ENCODE data around the gene PAPPA2.
"Not testable (repeated sequence)": the region's sequence is repeated elsewhere in the genome, so short reads cannot be mapped to it uniquely, and the experiment has no call there.

PAPPA2 gene

DNA sequence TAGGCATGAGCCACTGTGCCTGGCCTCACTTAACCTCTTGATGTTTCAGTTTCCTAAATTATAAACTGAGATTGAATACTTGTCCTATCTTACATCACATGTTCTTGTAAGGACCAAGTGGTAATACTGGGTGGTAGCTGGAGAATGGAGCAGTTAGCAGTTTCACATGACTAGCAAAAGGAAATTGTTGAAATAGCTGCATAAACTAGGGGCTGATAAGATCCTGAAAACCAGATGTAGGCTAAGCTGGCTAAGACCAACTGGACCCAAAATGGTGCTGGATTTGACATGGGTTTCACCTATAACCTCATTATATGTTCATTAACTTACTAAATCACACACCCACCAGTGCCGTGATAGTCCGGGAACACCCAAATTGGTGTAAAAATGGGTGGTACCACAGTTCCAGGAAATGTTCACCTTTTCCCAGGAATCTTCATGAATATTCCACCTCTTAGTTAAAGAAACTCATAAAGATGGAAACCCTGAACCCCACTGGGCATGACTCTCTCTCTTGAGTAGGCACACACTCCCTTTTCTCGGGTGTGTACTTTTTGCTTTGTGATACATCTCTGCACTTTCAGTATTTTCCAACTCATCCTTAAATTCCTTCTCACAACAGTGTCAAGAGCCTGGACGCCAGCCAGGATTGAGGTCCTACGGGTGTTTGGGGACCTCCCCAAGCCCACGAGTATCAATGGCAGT, at the start of gene PAPPA2:
PAPPA2 (plus strand) TSS at position 502 of the 705 bp plus-strand sequence. CDS start 93,148 bp downstream, outside the sequence.
- DNase-seq (ENCODE audit: low spot score) = no peak

DNA sequence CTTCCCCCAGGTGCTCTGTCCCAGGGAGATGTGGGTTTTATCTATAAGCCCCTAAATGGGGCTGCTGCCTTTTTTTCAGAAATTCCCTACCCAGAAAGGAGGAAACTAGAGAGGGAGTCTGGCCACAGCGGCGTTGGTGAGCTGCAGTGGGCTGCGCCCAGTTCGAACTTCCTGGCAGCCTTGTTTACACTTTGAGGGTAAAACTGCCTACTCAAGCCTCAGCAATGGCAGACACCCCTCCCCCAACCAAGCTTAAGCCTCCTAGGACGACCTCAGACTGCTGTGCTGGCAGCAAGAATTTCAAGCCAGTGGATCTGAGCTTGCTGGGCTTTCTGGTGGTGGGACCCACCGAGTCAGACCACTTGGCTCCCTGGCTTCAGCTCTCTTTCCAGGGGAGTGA, 46.2 kb upstream of the PAPPA2 start:
- no peak for DNase-seq (ENCODE audit: low spot score)

DNA sequence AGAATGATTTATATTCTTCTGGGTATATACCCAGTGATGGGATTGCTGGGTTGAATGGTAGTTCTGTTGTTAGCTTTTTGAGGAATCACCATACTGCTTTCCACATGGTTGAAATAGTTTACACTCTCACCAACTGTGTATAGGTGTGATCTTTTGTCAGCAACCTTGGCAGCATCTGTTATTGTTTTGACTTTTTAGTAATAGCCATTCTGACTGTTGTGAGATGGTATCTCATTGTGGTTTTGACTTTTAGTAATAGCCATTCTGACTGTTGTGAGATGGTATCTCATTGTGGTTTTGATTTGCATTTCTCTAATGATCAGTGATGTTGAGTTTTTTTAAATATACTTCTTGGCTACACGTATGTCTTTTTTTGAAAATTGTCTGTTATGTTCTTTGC, 43.4 kb upstream of the PAPPA2 start:
- not testable (repeated sequence) for DNase-seq (ENCODE audit: low spot score)

- no peak for DNase-seq (ENCODE audit: low spot score)
These were observed 28.7 kb upstream of the PAPPA2 start for GRCh38 chr1:176434234-176434633.

- no peak for DNase-seq (ENCODE audit: low spot score)
These were observed 26.7 kb upstream of the PAPPA2 start for GRCh38 chr1:176436251-176436650.

DNA sequence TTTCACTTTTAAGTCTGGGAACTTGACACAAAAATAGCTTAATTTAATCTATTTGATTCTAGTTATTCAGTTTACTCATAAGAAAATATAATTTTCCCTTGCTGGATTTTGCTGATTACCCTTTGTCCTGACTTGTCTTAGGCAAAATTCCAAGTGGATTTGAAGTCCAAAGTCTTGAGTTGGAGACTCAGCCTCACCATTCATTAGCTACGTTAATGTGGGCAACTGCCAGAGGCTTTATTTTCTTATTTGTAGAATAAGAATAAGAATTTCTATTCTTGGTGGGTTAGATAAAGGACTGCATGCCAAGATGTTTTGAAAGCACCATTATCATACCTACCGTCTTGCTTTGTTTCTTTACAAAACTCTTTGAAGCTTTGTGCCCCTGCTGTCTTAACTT, 22.8 kb upstream of the PAPPA2 start:
- DNase-seq (ENCODE audit: low spot score) = no peak

DNA sequence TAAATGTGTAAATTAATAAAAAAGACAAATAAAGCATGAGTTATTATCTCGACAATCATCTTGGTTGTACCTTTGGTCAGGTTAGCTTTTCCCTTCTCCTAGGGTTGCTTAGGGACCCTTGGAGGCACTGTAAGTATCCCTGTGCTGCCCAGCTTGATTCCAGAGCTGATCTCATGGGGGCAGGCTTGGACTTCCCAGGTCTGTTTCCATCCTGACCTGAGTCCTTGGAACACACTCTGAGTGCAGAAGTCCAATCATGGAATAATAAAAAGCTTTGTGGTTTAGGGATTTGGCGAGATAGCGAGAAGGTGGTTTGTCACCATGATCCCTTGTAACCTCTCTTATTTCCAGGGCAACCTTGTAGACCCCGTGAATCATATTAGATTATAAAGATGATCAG, 18.7 kb upstream of the PAPPA2 start:
- no peak for DNase-seq (ENCODE audit: low spot score)

DNA sequence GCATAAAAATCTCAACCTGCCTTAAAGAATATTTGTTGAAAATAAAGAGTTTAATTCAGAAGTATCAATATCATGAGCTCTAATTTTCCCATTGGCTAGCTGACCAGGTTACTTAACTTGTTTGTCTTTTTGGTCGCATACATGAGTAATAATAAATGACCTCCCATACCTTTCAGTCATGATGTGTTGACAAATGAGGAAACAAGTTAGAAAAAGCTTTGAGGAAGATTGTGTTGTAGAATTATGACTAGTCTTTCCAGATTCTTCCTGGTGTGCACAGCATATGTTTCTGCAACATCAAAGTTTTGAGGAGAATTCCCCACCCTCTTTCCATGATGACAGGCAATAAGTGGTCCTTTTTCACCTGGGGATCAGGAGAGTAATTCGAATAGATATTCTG, 17.6 kb upstream of the PAPPA2 start:
- no peak for DNase-seq (ENCODE audit: low spot score)

GRCh38 chr1:176448340-176448739, 14.6 kb upstream of the PAPPA2 start:
- no peak for DNase-seq (ENCODE audit: low spot score)

GRCh38 chr1:176450526-176450925, 12.4 kb upstream of the PAPPA2 start:
- DNase-seq (ENCODE audit: low spot score) = no peak

DNA sequence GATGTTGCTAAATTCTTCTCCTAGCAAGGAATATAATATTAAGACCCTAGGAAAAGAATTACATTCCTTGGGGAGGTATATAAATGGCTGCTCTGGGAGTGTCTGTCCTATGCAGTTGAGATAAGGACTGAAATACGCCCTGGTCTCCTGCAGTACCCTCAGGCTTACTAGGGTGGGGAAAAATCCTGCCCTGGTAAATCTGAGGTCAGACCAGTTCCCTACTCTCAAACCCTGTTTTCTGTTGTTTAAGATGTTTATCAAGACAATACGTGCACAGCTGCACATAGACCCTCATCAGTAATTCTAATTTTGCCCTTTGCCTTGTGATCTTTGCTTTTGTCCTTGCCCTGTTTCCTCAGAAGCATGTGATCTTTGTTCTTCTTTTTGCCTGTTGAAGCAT, 11.2 kb upstream of the PAPPA2 start:
- not testable (repeated sequence) for DNase-seq (ENCODE audit: low spot score)

GRCh38 chr1:176456795-176457194, 6.2 kb upstream of the PAPPA2 start:
- DNase-seq (ENCODE audit: low spot score) = no peak

- DNase-seq (ENCODE audit: low spot score) = no peak
These were observed 2.2 kb upstream of the PAPPA2 start for GRCh38 chr1:176460544-176461336.

DNA sequence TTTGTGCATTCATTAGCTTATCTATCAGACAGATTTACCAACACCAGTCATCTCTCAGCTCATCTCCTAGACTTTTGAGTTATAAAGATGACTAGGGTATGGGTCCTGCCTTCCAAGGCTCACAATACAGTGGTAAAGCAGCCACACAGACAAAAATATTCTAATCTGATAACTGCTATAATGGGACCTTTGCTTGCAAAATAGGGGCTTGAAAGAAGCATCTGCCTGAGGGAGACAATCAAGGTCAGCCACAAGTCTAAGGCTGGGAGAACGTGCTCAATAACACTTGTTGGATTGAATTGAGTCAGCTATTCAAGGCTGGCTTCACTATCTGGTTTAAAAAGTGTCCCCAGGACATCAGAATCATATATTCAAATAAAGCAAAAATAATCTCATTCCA, 1.4 kb upstream of the PAPPA2 start:
- DNase-seq (ENCODE audit: low spot score) = no peak

- no peak for DNase-seq (ENCODE audit: low spot score)
These were observed 3.5 kb downstream of the PAPPA2 start for GRCh38 chr1:176466514-176466913.

DNA sequence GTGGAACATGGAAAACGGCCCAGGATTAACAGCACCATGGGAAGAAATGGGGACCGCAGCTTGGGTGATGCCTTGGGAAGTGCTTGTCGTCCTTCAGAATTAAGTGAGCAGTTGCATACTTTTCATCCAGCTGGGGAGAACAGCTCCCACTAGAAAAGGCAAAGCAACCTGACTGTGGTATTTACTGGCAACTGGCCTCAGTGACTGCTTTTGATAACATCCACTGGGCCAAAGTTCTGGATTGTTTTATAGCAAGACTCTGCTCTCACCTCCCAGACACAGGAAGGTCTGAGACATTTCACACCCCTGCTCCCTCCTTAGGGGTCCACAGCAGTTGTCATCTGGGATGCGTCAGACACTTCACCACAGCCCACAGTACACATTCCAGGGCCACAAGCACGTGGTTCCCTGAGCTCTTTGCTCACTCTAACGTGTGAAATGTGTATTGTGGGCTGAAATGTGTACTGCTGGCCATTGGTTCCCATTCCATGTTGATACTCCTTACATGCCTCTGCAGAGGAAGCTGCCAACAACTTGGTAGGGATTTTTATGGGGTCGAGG, 6.6 kb downstream of the PAPPA2 start:
- DNase-seq (ENCODE audit: low spot score) = no peak

- DNase-seq (ENCODE audit: low spot score) = no peak
These were observed 8.6 kb downstream of the PAPPA2 start for GRCh38 chr1:176471338-176472121.

DNA sequence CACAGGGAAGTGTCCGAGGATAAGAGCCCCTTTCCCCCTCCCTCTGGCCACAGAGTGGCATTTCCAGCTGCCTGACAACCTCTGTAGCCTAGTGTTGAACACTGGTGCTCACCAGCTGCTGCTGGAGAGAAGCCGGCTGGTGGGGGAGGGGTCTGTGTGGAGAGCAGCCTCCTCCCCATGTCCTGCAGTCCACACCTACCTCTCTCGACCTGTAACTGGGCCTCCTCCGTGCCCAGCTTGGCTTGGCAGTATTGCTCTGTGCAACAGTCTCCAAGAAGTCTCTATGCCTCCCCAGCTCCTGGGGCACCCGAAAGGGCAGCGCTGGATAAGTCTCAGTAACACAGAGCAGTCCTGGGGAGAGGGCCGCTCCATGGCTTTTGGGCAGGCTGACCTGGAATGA, 17.0 kb downstream of the PAPPA2 start:
- no peak for DNase-seq (ENCODE audit: low spot score)

DNA sequence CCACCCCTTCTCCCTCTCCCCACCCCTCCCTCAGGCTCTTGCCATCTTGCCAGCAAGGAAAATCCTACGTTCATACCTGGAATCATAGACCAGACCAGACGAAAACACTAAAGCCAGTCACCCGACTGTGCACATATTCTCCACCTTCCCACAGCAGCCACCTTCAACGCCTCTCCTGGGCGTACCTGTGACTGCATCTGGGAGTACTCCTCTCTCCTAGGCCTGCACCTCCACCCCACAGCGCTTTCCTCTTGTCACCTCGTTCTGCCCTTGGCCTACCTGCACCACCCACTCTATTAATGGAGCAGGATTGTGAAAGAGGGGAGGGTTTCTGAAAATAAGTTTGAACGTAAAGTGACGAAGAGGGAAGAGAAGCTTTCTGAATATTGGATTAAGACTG, 17.8 kb downstream of the PAPPA2 start:
- DNase-seq (ENCODE audit: low spot score) = no peak

DNA sequence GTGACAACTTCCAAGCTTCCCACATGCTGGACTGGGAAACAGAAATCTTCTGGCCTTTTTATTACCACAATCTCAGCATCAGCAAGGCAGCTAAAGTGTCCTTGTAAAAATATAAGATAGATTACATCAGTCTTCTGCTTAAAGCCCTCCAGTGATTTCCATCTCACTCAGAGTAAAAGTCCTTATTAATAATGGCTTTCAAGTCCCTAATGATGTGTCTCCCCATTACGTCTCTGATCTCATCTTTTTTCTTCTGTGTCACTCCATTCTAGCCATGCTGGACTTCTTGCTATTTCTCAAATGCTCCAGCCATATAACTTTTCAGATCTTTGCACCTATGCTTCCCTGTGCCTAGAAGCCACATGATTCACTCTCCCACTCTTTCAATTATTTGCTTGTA, 22.1 kb downstream of the PAPPA2 start:
- no peak for DNase-seq (ENCODE audit: low spot score)

DNA sequence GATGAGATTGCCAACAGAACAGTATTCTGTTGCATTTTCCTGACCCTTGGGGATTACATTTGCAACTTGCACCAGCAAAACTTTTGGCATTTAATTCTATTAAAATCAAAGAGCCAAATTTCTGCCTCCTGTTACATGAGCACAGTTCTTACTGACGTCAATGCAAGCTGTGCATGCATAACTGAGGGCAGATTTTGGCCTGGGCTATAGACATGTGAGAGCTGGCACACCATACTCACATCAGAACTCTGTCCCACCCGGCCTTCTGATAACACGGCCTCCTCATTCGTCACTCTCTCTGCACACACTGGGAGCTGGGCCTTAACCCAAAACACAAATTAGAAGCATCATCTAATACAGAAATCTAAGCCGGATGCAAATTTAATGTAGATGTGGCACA, 31.5 kb downstream of the PAPPA2 start:
- no peak for DNase-seq (ENCODE audit: low spot score)

DNA sequence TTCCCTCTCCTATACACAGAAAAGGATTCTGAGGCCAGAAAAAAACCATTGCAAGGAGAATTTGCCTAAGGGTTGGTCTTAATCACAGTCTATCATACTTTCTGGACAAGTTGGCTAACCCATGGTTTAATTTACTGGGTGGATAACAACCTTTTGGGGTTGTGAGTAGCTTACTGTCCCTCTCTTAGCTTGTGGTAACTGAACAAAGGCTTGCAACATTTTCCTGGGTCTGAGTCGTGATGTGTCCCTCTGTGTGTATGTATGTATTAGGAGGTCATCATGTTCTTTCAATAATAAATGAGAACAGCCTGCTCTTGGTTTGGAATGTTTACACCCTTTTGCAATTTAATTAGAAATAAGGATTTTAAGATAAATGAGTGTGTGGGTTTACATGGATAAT, 36.7 kb downstream of the PAPPA2 start:
- no peak for DNase-seq (ENCODE audit: low spot score)

DNA sequence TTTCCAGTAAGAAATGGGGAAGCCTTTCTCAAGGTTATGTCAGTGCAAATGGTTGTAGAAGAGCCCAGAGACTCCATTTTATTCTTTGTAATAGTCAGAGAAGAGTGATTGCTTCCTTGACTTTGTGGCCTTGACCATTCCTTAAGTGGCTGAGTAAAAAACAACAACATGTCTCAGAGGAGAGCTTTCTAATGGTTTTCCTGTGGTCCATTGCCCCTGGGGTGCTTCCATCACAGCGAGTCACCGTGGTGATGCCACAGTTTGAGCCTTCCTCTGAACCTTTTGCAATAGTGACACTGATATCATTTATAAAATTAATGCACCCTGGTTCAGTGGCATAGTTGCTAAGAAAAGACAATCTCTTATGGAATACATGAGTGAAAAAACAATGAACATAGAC, 38.6 kb downstream of the PAPPA2 start:
- no peak for DNase-seq (ENCODE audit: low spot score)
